Caco-2 (cell line): ENCODE results near the gene LEMD2. TPM values are rescaled to one million over a fixed set of nuclear protein-coding genes. Genes with fewer than 3 reads are reported as not detected.
A peak's percentile ranks its signal among the peaks of the same experiment; 100 is the strongest.

ENCODE experiments used
- BruUV-seq: library from RNA; stranded (reverse); fragments of 400-500 nt; replicated peaks from 2 replicates; lab custom pipeline; 2021; lab: Mats Ljungman, UMichigan
- CTCF ChIA-PET: fragments of 300-600 bp; sonication (Branson Sonifier 250); formaldehyde crosslinking; loops from one replicate; lab custom pipeline; 2022; ENCODE audit warnings: antibody characterized with exemption; lab: Charles Lee
- POLR2A ChIA-PET: fragments of 300-600 bp; sonication (Branson Sonifier 250); formaldehyde crosslinking; loops from one replicate; lab custom pipeline; 2022; ENCODE audit warnings: antibody characterized with exemption; lab: Charles Lee
- DNase-seq, 2 experiments: peaks; one replicate each; pipeline versions ENCODE4 v3.0.0 to v3.0.0-alpha.2; 2020 to 2022
- H3K27me3 ChIP-seq: replicated peaks from 2 replicates; pipeline ENCODE4 v1.6.0; 2011; ENCODE audit warnings: low read length; ENCODE audit not compliant: control insufficient read depth, insufficient read depth
- H3K36me3 ChIP-seq: 2 replicates; pipeline ENCODE4 v1.5.1; 2011; ENCODE audit warnings: low read length; ENCODE audit not compliant: control insufficient read depth, insufficient read depth
- H3K4me1 ChIP-seq: fragments of 250-450 bp; sonication (Bioruptor Pico); 2 replicates; pipeline ENCODE4 v1.5.1; 2020; ENCODE audit warnings: mild to moderate bottlenecking
- H3K4me3 ChIP-seq: 2 replicates; pipeline ENCODE4 v1.5.1; 2011; ENCODE audit warnings: low read depth, mild to moderate bottlenecking, control low read depth, low read length
- H3K9me3 ChIP-seq: fragments of 250-450 bp; sonication (Bioruptor Pico); 2 replicates; pipeline ENCODE4 v1.5.1; 2020; ENCODE audit warnings: mild to moderate bottlenecking, moderate library complexity
- H3K27ac Mint-ChIP-seq: one replicate; pipeline ENCODE4 v1.8.0; 2022; ENCODE audit warnings: mixed read lengths; ENCODE audit not compliant: unreplicated experiment
- H3K27me3 Mint-ChIP-seq: one replicate; pipeline ENCODE4 v1.8.0; 2022; ENCODE audit warnings: mixed read lengths; ENCODE audit not compliant: insufficient read depth, unreplicated experiment
- H3K36me3 Mint-ChIP-seq: one replicate; pipeline ENCODE4 v1.8.0; 2022; ENCODE audit warnings: mild to moderate bottlenecking, mixed read lengths; ENCODE audit not compliant: insufficient read depth, unreplicated experiment
- H3K4me1 Mint-ChIP-seq: one replicate; pipeline ENCODE4 v1.8.0; 2022; ENCODE audit warnings: low read depth, mixed read lengths; ENCODE audit not compliant: unreplicated experiment
- H3K4me3 Mint-ChIP-seq: one replicate; pipeline ENCODE4 v1.8.0; 2022; ENCODE audit warnings: mild to moderate bottlenecking, moderate library complexity, mixed read lengths; ENCODE audit not compliant: unreplicated experiment
- H3K9me3 Mint-ChIP-seq: one replicate; pipeline ENCODE4 v1.8.0; 2022; ENCODE audit warnings: mixed read lengths; ENCODE audit not compliant: unreplicated experiment
- CTCF ChIP-seq, 2 experiments: fragments of 200-600 bp in 1 of 2; IDR thresholded peaks; 1 replicate in 1 of 2; 2 replicates in 1 of 2; pipeline versions ENCODE4 v1.5.1 to v1.8.0; 2011 to 2022; ENCODE audit warnings: antibody characterized with exemption in 1 of 2, control low read depth in 1 of 2, inconsistent platforms in 1 of 2, low read depth in 1 of 2, low read length in 1 of 2, mild to moderate bottlenecking in 1 of 2, moderate library complexity in 1 of 2; ENCODE audit not compliant: insufficient read depth in 1 of 2, severe bottlenecking in 1 of 2, unreplicated experiment in 1 of 2
- intact Hi-C: fragments of 100-400 bp; cut with micrococcal nuclease; formaldehyde crosslinking; loops from one replicate; pipeline ENCODE4 v1.10.0; 2022; ENCODE audit not compliant: unreplicated experiment
- total RNA-seq: library from RNA; stranded (reverse); gene quantifications from 2 replicates; pipeline ENCODE4 v1.2.3, GENCODE V29; 2022

The LEMD2 gene
- total RNA-seq, 1 experiment from 2014 or later: 53.2 TPM

- ChIA-PET POLR2A (no interaction called here), CTCF (interaction anchor here (0.6 to 3.8 kb wide), 2 partner anchors 31 to 191 kb away, joined by 3 to 23 read pairs; partner anchors contain the start of gene UQCC2)
- Mint-ChIP-seq H3K27me3 (no peaks in the 10 kb centered on the region), H3K4me3 (no peak overlapping the region), H3K9me3 (no peaks in the 10 kb centered on the region), H3K4me1 (peaks cover 2% of the 10 kb centered on the region), H3K27ac (no peak overlapping the region), H3K36me3 (no peaks in the 10 kb centered on the region)
- Histone ChIP-seq H3K36me3 (no peaks in the 10 kb centered on the region), H3K27me3 (no peaks in the 10 kb centered on the region), H3K4me1 (peaks cover 12% of the 10 kb centered on the region), H3K4me3 (no peak overlapping the region), H3K9me3 (no peaks in the 10 kb centered on the region)
- BruUV-seq: no TSS peak
- no peak for DNase-seq
- intact Hi-C loops: no loop called here
- TF ChIP-seq CTCF (IDR thresholded peaks at IDR 0.05; ENCODE audit: insufficient read depth in 1 of 2, low read depth in 1 of 2, low read length in 1 of 2, severe bottlenecking in 1 of 2, unreplicated experiment in 1 of 2): no peak
Observed at GRCh38 chr6:33742092-33742491, 46.8 kb downstream of the LEMD2 start.

- DNase-seq: no peak
- no peaks in the 10 kb centered on the region for H3K9me3 ChIP-seq
- H3K4me1 ChIP-seq: peaks cover 12% of the 10 kb centered on the region
- H3K4me3 ChIP-seq: no peak overlapping the region
- ChIA-PET POLR2A (no interaction called here), CTCF (no interaction called here)
- Mint-ChIP-seq H3K27ac (no peak overlapping the region), H3K4me3 (no peak overlapping the region), H3K36me3 (no peaks in the 10 kb centered on the region), H3K4me1 (no peaks in the 10 kb centered on the region), H3K9me3 (no peaks in the 10 kb centered on the region), H3K27me3 (no peaks in the 10 kb centered on the region)
- no peaks in the 10 kb centered on the region for H3K27me3 ChIP-seq
- BruUV-seq: no TSS peak
- no peaks in the 10 kb centered on the region for H3K36me3 ChIP-seq
- TF ChIP-seq CTCF (IDR thresholded peaks at IDR 0.05; ENCODE audit: insufficient read depth in 1 of 2, low read depth in 1 of 2, low read length in 1 of 2, severe bottlenecking in 1 of 2, unreplicated experiment in 1 of 2): no peak
- intact Hi-C loops: no loop called here
Observed at GRCh38 chr6:33740794-33741193, 48.1 kb downstream of the LEMD2 start.

- CTCF ChIA-PET: no interaction called here
- POLR2A ChIA-PET: interaction anchor here (0.6 to 0.8 kb wide), 2 partner anchors 16 to 29 kb away, joined by 3 to 4 read pairs; partner anchors contain the start of gene UQCC2
Observed at GRCh38 chr6:33740204-33740608, 48.7 kb downstream of the LEMD2 start.

More at GRCh38 chr6:33740204-33740608, 48.7 kb downstream of the LEMD2 start:
- H3K27me3 ChIP-seq: no peaks in the 10 kb centered on the region
- no TSS peak for BruUV-seq
- Mint-ChIP-seq H3K36me3 (no peaks in the 10 kb centered on the region), H3K27ac (peak overlapping the region; percentile 42), H3K4me1 (no peaks in the 10 kb centered on the region), H3K4me3 (no peak overlapping the region), H3K27me3 (no peaks in the 10 kb centered on the region), H3K9me3 (no peaks in the 10 kb centered on the region)
- H3K36me3 ChIP-seq: no peaks in the 10 kb centered on the region
- TF ChIP-seq CTCF (IDR thresholded peaks at IDR 0.05; ENCODE audit: insufficient read depth in 1 of 2, low read depth in 1 of 2, low read length in 1 of 2, severe bottlenecking in 1 of 2, unreplicated experiment in 1 of 2): no peak
- H3K4me3 ChIP-seq: no peak overlapping the region
- intact Hi-C loops: no loop called here
- H3K9me3 ChIP-seq: no peaks in the 10 kb centered on the region
- DNase-seq: no peak
- H3K4me1 ChIP-seq: peaks cover 12% of the 10 kb centered on the region
